ENCODE data around the gene MRAP2.

GRCh38 chr6:84093441-84094435 lies 60.2 kb downstream of the MRAP2 start:
- no peak for TF ChIP-seq POLR2A (IDR thresholded peaks at IDR 0.05)
- no peak for TF ChIP-seq CTCF (IDR thresholded peaks at IDR 0.05)
